ENCODE data around the gene CLEC20A.

Gene CLEC20A

DNA sequence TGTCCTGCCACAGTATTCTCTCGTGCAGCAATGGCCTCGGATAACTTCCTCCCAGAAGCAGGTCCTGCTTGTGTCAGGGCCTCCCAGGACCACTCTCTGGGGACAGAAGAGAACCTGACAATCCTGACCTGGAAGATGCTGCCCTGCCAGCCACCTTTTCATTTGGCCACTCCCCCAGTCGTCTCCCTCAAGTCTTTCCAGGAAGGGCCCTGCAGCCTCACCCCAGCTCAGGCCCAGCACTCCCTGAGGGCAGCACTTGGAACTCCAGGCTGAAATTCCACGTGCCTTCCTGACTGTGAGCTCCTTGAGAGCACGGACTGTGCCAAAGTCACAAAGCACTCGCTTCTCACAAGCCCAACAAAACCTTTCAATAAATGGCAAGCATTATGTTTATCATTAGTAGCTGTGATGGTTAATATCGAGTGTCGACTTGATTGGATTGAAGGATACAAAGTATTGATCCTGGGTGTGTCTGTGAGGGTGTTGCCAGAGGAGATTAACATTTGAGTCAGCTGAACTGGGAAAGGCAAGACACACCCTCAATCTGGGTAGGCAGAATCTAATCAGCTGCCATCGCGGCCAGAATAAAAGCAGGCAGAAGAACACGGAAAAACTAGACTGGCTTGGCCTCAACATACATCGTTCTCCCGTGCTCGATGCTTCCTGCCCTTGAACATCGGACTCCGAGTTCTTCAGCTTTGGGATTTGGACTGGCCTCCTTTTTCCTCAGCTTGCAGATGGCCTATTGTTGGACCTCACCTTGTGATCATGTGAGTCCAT is 2.3 kb upstream of the CLEC20A start:
- DNase-seq = no peak

- no peak for DNase-seq
Measured at GRCh38 chr1:178497903-178498478, 1.2 kb upstream of the CLEC20A start.

DNA sequence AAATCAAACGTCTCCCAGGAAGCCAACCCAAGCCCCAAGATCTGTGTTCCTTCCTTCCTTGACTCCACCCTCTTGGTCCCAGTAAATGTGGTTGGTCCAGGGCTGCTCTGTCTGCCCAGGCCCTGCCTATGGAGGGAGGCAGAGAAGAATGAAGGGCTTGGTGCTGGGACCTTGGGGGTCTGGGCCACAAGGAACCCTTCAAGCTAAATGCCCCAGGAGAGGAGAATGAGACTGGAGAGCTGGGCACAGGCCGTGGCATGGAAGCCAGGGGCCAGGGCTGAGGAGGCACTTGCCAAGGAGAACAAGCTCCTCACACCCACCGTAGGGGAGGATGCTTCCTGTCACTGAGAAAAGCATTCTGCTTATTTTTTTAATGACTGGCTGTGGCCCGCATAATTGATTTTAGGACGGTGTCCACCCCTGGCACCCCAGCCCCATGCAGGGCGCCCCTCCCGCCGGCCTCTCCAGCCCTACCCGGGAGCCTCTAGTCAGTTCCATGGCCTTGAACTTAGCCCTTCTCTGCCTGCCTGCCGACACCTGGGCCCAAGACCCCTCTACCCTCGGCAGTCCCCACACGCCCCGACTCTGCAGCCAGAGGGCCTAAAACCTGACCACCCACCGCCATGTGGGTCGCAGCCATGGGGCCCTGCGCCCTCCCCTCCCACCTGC is 889 bp downstream of the CLEC20A start:
- no peak for DNase-seq

DNA sequence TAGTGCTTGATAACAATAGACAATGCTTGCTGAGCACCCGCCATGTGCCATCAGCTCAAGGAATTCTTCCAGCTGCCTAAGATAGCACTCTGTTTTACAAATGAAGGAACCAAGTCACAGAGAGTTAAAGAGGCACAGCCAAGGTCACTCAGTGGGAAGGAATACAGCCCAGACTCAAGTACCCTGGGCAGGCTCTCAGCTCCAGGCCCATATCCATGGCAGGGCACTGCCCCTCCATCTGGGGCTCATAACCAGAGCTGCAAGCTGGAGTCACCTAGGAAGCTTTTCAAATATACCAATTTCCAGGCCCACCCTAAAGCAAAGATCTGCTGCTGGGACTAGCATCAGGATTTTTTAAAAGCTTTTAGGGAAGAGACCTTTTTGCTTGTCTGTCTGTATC is 1.6 kb downstream of the CLEC20A start:
- DNase-seq = no peak

DNA sequence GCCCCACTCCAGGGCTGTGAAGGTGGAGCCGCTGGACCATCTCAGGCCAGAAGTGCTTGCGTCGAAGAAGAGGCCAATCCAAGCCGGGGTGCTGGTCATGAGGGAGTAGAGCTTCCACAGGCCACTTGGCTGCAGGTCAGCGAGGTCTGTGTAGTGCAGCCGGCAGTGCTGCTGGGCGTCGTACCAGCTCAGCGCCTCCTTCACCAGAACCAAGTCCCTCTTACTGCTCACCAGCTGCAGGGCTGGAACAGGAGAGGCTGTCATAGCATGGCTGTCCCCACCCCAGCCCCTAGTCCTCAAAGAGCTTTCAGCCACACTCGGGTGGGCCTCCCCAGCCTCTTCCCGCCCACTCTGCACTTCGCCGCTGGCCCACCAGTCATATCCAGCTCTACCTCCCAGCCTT is 2.2 kb downstream of the CLEC20A start:
- DNase-seq = no peak

DNA sequence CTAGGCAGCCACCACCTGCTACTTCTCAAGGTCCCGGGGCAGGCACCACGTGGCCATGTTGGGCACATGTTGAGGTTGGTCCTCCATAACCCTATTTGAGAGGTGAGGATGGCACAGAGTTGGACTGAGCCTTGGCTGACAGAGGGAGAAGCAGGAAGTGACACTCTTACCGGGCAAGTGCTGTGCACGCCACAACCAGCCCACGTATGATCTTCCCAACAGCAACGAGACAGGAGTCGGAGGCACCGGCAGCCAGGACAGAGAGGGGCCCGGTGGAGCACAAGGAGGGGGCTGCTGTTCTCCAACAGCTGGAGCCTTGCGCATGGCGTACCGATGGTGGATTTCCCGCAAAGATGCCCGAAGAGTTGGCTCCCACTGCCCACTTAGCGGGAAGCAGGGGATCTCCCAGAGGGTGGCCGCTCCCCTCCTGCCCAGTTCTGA is 3.4 kb downstream of the CLEC20A start:
- no peak for DNase-seq

- DNase-seq = no peak
Measured at GRCh38 chr1:178492341-178492740, 4.4 kb downstream of the CLEC20A start.

DNA sequence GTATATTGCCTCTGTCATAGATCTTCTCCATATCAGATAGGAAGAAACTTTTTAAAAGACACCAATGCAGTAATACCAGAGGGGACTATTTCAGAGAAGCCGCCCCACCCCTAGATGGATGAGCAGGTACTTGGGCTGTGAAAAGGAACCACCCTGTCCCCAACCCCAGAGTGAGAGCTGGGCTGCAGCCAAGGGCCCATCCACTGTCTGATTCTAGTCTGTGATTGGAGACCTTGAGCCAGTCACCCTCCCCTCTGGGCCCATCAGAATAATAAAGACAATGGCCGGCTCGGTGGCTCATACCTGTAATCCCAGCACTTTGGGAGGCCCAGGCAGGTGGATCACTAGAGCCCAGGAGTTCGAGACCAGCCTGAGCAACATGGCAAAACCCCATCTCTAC is 5.0 kb downstream of the CLEC20A start:
- no peak for DNase-seq

DNA sequence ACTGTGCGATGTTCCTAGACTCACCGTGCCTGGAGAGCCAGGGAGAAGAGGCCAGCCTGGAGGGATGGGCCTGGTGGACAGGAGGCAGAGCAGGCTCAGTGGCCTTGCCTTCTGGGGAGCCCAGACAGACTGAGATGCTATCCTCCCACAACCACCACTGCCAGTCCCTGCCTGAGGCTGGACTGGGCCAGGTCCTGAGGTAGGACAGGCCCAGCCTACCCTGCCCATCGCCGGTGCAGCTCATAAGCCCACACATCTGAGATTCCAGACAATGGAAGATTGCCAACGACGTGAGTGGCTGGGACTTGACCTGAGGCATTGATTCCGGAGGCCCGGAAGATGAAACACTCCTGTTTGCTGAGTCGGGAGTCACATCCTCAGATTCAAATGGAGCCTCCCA is 5.8 kb downstream of the CLEC20A start:
- no peak for DNase-seq

DNA sequence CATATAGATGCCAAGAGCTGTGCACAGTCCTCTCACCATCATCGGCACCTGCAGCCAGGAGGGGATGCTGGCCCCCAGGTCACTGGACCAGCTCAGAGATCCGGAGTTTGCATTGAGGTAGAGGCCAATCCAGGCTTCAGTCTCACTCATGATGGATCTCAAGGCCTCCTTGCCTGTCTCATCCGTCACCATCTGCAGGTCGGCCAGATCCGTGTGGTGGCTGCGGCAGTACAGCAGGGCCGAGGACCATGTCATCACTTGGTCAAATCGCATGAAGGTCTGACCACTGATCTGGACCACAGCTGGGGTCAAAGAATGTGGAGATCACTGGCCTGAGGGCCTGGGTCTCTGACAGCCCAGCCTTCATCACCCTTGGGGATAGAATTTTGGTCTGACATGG is 6.6 kb downstream of the CLEC20A start:
- DNase-seq = no peak

- no peak for DNase-seq
Measured at GRCh38 chr1:178489399-178489798, 7.4 kb downstream of the CLEC20A start.

DNA sequence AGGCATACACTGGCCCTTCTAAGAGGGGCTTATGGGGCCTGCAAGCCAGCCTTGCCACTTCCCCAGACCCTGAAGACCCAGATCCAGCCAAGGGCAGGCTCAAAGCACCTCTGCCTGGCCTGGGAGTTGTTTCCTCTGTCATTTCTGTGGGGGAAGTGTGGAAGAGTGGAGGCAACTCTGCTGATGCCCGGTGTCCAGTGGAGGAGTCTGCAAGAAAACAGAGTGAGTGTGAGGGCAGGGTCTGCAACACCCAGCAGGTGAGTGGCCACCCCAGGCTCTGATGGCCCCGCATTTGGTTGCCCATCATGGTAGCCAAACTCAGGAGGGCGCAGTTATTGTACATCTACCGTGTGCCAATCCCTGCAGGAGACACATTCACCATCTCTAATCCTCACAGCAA is 8.4 kb downstream of the CLEC20A start:
- no peak for DNase-seq

GRCh38 chr1:178487070-178487615 is 9.6 kb downstream of the CLEC20A start:
- DNase-seq = no peak

- no peak for DNase-seq
Measured at GRCh38 chr1:178486100-178487069, 10.4 kb downstream of the CLEC20A start.

- DNase-seq = no peak
Measured at GRCh38 chr1:178485541-178485981, 11.2 kb downstream of the CLEC20A start.

GRCh38 chr1:178484698-178485225 is 12.0 kb downstream of the CLEC20A start:
- DNase-seq = no peak

DNA sequence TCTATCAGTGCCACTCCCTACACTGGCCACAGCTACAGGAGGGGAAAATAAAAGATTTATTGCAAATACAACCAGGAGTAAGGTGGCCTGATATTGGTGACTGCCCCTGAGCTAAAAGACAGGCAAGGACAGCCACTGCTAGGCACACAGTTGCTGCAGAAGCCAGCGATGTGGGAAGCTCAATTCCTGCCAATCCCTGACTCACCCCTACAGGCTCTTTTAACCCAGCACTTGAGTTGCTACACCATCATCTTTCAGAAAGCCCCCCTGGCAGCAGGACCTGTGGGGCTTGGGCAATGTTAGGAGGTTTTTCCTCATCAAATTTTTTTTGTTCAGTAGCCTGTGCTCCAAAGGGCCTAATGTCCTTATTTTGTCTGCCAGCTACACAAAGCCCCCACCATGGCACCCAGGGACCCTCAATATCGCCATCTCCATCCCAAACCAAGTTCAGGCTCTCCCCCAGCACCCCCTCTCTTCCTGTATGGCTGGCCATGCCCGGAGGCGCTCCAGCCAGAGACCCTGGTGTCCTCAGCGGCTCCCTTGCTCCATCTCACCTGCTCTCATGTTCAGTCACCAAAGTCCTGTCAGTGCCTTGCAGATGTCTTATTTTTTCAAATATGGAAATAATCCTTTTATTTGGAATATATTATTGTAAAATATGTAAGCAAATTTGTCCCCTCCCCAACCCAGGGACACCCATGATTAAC is 13.4 kb downstream of the CLEC20A start:
- no peak for DNase-seq

DNA sequence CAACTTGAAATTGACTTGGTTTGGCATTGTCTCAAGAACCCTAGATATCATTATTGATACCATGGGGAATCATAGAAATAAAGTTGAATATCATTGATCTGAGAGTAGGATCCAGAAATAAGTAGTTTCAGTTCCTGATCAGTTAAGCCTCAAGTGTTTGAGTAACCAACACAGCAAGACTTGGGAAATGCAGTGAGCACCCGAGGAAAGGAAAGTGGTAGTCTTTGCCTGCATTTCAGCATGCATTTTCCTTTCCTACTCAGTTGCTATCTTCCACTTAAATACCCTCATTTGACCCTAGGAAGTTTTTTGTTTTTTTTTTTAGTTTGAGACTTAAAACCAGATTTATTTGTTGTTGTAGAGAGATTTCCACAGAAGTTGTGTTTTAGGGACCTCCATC is 18.9 kb downstream of the CLEC20A start:
- DNase-seq = no peak

DNA sequence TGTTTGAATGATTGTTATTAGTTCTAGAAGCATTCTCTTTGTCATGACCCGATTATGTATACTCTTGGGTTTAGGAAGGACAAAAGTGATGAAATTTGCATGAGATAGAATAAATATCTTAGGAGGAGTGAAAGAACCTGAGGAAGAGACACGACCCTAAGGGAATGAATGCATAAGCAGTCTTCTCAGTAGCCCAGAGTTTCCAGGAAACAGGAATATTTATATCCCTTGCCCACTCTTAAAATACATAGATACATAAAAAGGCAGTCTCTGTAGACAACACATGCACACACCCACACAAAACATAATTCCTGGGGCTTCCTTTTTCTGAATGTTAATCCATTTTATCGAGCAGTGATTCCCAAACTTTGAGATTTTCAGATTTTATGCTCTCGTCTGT is 19.4 kb downstream of the CLEC20A start:
- no peak for DNase-seq

- no peak for DNase-seq
Measured at GRCh38 chr1:178472531-178472930, 24.2 kb downstream of the CLEC20A start.

GRCh38 chr1:178470411-178470960 is 26.3 kb downstream of the CLEC20A start:
- no peak for DNase-seq
